Myocyte (in vitro differentiated cells): ENCODE measurements around the gene IL1RAPL2. TPM values are rescaled to one million over a fixed set of nuclear protein-coding genes. Genes with fewer than 3 reads are reported as not detected.
A peak's percentile ranks its signal among the peaks of the same experiment; 100 is the strongest.
"Not testable (repeated sequence)": the region's sequence is repeated elsewhere in the genome, so short reads cannot be mapped to it uniquely, and the experiment has no call there.

ENCODE experiments used
- DNase-seq: peaks from one replicate; pipeline ENCODE4 v3.0.0-alpha.2; 2012; ENCODE audit warnings: low read depth
- total RNA-seq: library from RNA; depleted of rRNA; stranded (reverse); fragments of >200 nt; gene quantifications from 2 replicates; pipeline ENCODE4 v1.2.3, GENCODE V29; 2014

IL1RAPL2 gene
- total RNA-seq, 1 donor from 2014 or later = 0.03 TPM

DNA sequence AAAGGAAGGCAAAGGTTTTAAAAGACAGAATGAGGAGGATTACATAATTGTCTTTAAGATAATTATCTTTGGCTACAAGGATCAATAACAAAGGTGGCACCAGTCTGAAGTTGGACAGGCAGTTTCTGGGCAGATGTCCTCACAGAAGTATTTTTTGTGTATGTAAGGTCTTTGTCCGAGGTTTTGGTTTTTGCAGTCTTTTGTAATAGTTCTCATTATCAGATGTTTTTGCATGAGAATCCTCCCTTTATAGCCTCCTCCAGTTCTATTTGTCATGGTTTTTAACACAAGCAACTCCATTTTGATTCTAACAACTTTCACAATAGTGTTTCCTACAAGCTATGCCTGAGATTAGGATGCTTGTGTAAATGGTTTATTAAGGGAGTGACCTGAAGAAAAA is 286.2 kb downstream of the IL1RAPL2 start:
- no peak for DNase-seq

DNA sequence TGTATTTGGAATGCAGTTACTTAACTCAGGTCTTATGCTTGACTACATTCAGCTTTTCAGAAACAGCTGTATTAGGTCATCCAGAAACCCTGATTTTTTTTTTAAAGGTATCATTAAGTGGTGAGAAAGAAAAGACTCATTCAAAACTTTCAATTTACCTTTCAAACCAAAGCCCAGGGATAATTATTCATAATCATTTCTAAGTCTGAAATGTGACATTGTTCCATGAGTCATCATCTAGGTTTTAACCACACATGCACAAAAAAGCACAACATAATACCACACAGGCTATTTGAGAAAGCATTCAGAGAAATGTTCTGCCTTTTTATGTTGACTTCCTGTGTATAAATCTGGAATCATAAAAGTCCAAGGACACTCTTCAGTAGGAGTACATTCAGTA is 288.2 kb downstream of the IL1RAPL2 start:
- DNase-seq = peak; percentile 33

DNA sequence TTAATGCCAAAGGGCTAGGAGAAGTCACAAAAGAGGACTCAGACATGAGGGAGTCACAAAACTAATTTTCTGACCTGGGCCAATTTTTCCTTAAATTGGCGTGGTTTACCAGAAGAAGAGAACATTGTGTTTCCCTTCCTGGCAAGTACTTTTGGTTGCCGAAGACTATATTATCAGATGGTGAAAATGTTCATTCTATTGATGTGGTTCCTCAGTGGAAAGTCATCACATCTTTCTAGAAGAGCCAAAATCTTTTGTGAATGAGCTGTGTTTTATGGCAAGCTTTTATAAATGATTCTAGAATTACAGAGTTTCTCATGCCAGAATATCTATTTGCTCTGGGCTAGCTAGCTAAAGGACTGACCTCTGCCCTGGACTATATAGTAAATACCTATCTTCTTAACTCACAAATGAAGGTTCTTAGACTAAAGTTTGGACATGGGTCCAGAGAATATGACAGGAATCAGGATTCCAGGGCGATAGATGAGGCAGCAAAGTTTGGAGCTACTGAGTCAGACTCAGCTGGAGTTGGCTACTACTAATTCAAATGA is 288.9 kb downstream of the IL1RAPL2 start:
- no peak for DNase-seq

DNA sequence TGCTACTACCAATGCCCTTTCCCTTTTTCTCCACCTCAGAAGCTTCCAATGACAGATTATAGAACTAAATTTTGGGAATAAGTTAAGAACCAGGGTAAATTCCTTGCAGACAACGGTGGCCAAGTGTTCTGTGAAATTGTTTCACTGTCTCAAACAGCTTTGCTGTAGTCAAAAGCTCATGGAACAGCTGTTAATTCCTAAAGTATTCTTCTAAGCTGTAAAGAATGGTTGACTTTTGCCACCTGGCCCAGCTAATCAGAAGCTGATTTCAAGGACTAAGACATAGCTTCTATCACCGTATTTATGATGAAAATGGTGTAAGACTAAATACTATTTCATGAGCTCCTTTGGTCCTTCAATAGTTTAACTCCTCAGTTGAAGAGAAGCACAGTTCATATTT is 297.5 kb downstream of the IL1RAPL2 start:
- DNase-seq = peak; percentile 41

DNA sequence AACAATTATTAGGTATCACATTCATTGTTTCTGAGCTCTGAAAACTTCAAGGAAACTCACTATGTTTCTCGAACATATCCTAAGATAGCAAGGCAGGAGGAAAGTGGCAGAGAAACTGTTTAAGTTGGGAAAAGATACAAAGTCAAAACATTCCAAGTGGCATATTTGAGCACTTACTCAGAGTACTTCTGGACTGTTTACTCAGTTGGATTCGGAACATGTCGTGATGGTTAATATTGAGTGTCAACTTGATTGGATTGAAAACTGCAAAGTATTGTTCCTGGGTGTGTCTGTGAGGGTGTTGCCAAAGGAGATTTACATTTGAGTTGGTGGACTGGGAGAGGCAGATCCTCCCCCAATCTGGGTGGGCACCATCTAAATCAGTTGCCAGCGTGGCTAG is 298.3 kb downstream of the IL1RAPL2 start:
- DNase-seq = peak; percentile 22

DNA sequence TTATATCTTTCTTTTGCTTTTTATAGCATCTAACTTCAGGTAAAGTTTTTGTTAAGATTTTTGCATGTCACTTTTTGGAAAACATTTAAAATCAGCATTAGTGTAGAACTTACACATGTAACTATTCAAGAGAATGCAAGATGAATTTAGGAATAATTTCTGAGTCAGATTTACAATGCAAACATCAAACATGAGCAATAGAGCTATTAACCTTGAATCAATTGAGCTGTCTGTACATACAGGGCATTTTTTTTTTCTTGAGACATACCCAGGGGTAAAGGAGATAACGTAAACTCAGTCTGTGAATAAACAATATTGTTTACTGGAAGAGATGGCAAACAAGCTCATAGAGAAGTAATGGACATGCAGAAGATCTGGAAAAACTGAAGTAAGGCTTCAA is 311.5 kb downstream of the IL1RAPL2 start:
- no peak for DNase-seq

DNA sequence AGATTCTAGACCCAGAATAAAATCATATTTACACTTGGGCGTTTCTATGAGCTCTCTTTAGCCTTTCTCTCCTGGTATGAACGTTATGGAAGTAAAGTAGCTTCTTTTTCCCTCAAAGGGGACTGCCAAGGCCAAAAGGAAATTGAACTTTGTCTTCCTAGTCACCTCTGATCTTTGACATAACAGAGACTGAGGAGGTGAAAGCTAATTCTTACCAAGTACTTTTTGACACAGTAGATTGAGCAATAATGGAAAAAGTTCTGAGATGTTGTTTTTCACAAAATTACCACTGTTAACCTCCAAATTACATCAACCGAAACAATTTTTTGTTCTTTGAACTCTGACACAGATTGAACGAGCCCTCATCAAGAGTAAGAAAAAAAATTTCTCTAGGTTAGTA is 336.1 kb downstream of the IL1RAPL2 start:
- no peak for DNase-seq

DNA sequence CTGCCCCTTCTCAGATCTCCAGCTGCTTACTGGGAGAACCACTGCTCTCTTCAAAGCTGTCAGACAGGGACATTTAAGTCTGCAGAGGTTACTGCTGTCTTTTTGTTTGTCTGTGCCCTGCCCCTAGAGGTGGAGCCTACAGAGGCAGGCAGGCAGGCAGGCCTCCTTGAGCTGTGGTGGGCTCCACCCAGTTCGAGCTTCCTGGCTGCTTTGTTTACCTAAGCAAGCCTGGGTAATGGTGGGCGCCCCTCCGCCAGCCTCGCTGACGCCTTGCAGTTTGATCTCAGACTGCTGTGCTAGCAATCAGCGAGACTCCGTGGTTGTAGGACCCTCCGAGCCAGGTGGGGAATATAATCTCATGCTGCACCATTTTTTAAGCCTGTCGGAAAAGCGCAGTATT is 343.7 kb downstream of the IL1RAPL2 start:
- DNase-seq = not testable (repeated sequence)

DNA sequence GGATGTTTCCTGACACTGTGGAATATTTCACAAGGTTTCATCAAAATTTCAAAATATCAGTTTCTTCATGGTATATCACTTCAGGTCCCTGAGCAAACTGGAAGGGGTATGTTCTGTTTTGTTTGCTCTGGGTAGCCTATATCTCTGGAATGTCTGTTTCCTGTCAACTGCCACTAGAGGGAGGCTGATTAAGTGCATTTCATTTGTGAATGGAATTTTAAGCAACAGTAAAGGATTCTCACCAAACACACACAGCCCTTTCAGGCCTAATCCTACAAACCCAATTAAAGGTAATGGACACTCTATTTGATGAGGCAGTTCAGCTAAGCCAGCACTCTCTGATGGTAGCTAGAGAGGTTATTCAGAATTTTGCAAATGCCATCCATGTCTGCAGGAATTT is 347.3 kb downstream of the IL1RAPL2 start:
- DNase-seq = peak; percentile 21

DNA sequence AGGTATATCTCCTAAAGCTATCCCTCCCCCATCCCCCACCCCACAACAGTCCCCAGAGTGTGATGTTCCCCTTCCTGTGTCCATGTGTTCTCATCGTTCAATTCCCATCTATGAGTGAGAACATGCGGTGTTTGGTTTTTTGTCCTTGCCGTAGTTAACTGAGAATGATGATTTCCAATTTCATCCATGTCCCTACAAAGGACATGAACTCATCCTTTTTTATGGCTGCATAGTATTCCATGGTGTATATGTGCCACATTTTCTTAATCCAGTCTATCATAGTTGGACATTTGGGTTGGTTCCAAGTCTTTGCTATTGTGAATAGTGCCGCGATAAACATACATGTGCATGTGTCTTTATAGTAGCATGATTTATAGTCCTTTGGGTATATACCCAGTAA is 348.7 kb downstream of the IL1RAPL2 start:
- not testable (repeated sequence) for DNase-seq

DNA sequence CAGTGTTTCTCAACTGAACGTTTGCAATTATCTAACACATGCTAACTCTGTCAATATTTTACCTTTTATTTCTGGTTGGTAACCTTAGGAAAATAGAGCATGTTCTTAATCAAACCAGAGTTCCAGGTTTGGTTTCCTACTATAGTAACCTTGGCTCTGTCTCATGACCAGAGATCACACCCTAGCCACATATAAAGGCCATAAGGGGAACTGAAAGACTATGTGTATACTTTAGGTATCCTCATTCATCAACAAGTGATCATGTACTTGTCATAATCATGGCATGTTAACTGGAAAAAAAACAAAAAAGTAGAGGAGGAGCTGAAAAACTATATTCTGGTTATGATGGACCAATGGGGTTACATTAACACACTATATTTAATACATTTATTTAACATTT is 352.1 kb downstream of the IL1RAPL2 start:
- no peak for DNase-seq

DNA sequence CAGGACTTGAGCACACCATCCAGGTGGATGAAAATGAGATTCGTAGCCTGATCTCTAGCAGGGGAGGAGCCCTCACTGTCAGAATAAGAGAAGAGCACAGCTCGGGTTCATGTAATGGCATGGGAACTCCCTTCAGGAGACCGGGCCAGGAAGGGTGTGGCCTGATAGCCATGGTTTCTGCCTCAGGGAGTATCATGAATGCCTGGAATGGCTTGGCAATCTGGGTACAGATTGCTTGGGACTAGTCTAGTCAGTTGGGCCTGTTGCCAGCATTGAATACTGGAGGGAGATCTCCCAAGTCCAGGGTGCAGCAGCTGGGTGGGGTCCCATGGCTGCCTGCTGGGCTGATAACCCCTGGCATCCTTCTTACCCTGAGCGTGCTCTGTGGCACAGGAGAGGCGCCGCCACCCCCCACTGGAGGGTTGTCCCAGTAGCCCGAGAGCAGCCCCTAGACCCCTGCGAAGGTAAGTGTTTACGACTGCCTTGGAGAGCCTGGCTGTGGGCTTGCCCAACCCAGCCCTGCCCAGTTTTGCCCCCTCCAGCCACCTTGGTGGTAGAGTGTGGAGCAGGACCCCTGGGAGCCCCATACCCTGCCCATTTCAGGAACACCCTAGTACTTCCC is 355.7 kb downstream of the IL1RAPL2 start:
- no peak for DNase-seq

DNA sequence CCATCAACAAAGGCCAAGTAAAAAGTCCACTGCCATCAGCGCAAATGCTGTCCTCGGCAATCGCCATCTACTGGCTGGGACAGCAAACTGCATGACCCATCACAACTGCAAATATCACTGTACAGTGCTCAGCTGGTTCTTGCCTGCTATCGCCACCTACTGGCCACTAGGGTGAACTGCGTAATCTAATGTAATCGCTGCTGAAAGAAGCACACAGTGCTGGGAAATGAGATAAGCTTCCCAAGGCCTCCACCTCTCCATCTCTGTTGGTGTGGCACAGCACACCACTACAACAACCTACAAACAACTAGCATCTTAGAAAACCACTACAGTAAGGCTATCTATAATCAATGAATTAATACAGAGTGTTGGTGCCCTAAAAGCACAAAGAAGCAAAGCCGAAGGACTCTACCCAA is 356.2 kb downstream of the IL1RAPL2 start:
- peak; percentile 71 for DNase-seq

DNA sequence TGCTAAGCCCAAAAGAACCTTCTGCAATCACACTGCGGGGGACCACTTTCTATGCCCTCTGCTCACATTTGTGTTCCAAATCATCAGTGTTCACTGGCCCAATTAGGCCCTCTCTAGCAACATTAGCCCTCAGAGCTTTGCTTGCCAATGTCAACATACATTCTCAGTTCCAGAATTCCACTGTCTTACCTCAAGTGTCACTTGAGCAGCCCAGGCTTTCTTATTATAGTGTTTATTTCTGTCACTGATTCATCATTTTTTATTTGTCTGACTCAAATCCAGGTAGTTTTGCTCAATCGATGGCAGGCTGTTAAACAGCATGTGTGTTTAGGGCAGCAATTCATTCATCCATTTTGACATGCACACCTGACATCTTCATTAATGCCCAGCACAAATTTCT is 363.3 kb downstream of the IL1RAPL2 start:
- no peak for DNase-seq

DNA sequence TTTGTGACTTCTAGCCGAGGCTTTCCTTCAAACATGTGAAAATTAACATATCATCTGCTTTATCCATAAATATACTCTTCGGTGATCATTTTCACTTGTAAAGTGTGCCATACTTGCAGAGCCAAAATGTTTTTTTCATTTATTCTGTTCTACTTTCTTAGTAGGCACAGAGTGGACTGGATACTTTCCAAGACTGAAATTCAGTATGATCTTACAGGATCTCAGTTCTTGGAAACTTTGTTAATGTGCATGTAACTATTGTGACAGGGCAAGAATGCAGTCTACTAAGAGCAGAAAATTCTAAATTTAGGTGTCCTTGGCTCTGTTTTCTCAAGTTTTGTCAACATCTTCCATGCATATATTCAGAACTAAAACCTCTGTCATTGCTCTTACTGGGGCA is 369.6 kb downstream of the IL1RAPL2 start:
- DNase-seq = peak; percentile 13

DNA sequence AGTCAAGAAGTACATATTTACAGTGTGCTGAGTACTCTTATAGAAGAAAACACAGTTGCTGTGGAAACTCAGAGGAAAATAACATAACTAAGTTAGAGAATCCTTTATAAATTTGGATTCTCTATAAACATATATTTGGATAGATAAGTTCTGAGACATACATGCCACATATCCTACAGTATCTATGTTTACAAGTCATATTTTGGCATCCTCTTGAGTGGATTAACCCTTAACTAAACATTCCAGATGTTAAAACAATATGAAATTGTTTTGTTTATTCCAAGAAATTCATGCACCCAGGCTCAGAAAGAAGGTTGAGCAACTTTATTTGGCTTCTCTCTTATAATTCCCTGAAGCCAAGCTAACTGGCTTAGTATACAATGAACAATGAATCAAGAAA is 387.3 kb downstream of the IL1RAPL2 start:
- DNase-seq = no peak

DNA sequence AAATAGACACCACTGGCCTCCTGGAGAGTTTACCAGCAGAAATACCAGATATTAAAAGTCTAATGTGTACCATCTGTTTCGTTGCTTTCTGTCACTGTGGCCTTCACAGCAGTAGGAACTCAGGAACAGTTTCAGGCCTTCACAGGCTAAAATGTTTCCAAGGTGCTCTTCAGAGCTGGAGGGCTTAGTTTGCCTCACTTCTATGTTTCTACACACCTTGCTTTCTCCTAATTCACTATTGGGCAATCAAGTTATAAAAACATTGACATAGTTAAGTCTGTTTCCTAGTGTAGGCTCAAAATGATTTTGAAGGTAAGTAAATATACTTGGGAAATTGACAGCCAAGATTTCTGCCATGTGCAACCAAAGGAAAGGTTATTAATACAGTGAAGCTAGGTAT is 395.9 kb downstream of the IL1RAPL2 start:
- no peak for DNase-seq

DNA sequence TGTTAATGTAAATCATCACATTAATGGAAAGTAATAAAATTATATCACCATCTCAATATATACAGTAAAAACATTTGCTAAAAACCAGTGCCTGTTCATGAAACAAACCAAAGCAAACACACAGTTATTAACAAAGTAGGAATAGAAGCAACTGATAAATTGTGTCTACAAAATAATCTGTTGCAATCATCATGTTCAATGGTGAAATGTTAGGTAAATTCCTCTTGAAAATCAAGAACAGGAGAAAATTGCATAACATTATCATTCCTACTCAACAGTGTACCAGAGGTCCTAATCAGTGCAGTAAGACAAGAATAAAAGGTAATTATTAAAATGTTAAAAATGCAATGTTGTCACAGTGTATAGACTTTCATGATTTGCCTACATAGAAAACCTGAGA is 402.2 kb downstream of the IL1RAPL2 start:
- DNase-seq = no peak

DNA sequence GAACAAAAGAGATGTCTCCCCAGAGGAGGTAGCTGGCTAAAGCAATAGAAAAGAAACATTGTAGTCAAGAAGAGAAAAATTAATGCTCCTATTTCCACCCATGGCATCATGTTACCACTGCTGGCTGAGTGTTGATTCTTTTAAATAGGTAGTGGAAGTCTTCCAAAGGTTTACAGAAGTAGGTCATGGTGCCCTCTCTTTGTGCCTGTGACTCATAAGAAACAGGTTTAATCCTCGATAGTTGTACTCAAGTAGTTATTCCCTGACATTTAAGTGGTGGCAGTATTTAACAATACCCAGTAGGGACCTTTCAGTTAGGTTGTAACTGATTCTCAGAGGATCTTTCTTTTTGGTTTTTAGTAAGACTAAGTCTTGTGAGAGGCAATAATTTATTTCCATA is 406.7 kb downstream of the IL1RAPL2 start:
- DNase-seq = peak; percentile 29

DNA sequence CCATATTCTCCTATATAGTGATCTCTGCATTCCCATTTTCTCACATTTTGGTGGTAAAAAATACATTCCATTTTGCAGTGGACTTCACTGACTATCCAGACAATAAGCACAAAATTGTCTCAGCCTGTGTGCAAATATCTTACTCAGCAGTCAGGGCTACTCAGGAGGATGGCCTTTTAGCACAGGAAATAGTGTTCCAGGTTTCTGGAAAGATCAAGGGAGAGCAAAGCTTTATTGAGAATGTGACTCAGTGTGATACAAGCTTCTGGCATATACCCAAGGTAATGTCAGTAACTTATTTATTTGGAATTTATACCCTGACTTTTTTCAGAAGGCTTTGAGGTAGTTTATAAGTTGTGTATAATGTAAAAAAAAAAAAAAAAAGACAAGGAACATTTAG is 421.1 kb downstream of the IL1RAPL2 start:
- peak; percentile 1 for DNase-seq

DNA sequence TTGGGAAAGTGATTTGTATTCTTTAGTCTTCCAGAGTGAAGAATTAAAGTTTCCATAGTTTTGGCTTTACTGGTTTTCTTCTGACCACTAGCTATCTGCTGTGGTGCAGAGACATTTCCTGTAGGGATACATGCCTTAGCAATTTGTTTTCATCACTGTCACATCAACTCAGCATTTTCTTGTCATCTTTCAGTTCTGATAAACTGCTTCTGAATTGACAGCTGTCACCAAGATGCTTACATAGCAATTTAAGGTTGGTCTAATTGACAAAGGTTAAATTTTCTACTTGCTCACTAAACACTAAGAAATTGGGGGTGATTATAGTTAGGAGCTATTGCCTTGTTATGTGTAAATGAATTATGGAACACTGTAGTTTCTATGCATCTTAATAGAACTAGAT is 422.0 kb downstream of the IL1RAPL2 start:
- DNase-seq = no peak

DNA sequence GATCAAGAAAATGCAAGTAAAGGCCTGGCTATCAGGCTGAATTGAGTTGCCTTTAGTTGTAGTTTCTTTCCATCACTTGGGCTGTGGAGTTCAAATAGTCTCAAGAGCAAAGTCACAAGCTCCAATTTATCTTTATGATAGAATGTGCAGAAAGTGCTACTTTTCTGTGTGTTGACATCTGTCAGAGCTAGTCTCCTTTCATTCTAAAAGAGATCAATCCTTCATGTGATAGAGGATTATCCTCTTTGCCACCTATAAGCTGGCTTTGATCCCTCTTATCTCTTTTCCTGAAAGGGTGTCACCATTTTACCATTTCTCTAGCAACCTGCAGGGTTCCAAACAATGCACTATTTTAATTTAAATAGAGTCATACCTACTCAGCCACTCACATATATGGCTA is 429.5 kb downstream of the IL1RAPL2 start:
- no peak for DNase-seq

DNA sequence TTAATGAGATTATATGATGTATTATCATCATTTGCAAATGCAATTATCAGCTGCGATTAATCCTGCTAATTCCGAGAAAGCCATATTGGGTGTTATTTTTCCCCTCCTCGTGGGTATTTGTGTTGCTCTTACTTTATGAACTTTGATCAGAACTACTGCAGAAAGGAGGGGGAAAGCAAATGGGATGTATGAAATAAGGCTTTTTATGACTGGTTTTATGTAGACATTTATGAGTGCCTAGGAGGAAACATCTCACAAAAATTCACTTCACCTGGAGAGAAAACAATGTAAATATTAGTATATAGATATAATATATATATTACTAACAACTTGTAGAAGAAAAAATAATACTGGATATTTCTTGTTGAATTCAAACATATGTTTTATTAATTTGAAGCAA is 440.1 kb downstream of the IL1RAPL2 start:
- no peak for DNase-seq

DNA sequence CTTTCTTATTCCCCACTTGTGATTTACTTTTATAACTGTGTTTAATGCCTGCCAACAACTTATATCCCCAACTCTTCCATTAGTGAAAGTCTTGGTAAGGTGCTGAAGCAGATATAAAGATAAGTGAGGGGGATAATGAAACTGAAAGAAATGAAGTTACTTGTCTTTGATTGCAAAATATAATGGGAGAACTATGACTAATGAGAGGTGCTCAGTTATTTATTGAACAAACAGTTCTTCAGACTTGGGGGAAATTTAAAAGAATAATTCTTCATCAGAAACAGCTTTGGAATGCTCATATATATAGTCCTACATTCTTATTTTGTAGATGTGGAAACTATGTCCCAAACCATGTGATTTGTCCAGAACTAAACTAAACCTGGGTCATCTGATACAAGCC is 441.0 kb downstream of the IL1RAPL2 start:
- no peak for DNase-seq
